ENCODE results near the gene CGB1. TPM values are rescaled to one million over a fixed set of nuclear protein-coding genes. Genes with fewer than 3 reads are reported as not detected.

CGB1 gene
- total RNA-seq, 1 donor from 2014 or later = not detected

GRCh38 chr19:49016067-49016839 lies 20.4 kb downstream of the CGB1 start:
- H3K4me3 ChIP-seq (ENCODE audit: low read depth, low read length) = no peak overlapping the region
- DNase-seq (ENCODE audit: low read depth) = no peak
- TF ChIP-seq, protein P1, sequence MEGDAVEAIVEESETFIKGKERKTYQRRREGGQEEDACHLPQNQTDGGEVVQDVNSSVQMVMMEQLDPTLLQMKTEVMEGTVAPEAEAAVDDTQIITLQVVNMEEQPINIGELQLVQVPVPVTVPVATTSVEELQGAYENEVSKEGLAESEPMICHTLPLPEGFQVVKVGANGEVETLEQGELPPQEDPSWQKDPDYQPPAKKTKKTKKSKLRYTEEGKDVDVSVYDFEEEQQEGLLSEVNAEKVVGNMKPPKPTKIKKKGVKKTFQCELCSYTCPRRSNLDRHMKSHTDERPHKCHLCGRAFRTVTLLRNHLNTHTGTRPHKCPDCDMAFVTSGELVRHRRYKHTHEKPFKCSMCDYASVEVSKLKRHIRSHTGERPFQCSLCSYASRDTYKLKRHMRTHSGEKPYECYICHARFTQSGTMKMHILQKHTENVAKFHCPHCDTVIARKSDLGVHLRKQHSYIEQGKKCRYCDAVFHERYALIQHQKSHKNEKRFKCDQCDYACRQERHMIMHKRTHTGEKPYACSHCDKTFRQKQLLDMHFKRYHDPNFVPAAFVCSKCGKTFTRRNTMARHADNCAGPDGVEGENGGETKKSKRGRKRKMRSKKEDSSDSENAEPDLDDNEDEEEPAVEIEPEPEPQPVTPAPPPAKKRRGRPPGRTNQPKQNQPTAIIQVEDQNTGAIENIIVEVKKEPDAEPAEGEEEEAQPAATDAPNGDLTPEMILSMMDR (conservative IDR thresholded peaks at IDR 0.05; ENCODE audit: low read depth, low read length) = no peak

DNA sequence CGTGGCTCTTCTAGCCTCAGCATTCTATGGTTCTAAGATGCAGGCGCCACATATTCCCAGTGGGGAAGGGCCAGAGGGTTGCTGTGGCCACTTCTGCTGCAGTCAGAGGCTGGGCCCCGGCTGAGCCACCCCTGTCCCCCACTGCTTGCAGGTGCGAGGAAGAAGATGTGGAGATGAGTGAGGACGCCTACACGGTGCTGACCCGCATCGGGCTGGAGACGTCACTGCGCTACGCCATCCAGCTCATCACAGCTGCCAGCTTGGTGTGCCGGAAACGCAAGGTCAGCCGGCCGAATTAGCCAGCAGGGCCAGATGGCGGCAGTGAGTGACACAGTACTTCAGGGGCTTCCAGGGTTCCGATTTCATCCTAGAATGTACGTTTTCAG lies 21.8 kb downstream of the CGB1 start:
- TF ChIP-seq, protein P1 (conservative IDR thresholded peaks at IDR 0.05; ENCODE audit: low read depth, low read length) = no peak

DNA sequence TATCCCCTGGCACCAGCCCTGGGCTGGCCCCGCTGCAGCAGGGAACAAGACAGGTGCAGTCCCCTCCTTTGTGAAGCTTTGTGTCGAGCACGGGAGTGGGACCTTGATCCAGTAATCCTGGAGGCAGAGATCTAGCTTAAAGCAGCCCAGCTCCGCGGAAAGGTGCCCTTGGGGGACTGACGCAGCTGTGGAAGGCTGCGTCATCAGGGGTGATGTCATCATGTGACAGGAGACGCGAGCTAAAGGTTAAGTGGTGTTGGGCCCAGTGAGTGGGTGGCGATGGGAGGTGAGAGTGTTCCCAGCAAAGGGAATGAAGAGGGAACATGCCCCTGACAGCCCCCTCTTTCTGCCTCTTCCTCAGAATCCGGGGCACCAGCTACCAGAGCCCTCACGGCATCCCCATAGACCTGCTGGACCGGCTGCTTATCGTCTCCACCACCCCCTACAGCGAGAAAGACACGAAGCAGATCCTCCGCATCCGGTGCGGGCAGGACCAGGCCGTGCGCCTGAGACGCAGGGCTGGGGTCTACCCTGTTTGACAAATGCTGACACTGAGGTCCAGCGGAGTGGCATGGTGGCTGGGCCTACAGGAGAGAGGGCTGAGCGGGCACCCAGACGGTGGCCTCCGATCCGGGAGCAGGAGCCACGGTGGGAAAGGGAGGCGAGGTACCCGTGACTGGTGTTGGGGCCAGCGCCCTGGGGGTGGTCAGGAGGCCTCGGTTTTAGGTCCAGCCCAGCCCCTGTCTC lies 22.4 kb downstream of the CGB1 start:
- TF ChIP-seq, protein P1 (conservative IDR thresholded peaks at IDR 0.05; ENCODE audit: low read depth, low read length) = no peak
- no peak for DNase-seq (ENCODE audit: low read depth)
- H3K4me3 ChIP-seq (ENCODE audit: low read depth, low read length) = no peak overlapping the region

More for the DNA sequence above, 21.8 kb downstream of the CGB1 start:
- H3K4me3 ChIP-seq (ENCODE audit: low read depth, low read length) = no peak overlapping the region
- no peak for DNase-seq (ENCODE audit: low read depth)

- H3K4me3 ChIP-seq (ENCODE audit: low read depth, low read length) = no peak overlapping the region
- no peak for DNase-seq (ENCODE audit: low read depth)
- TF ChIP-seq, protein P1 (conservative IDR thresholded peaks at IDR 0.05; ENCODE audit: low read depth, low read length) = no peak
Measured at GRCh38 chr19:49011194-49011593, 25.5 kb downstream of the CGB1 start.

GRCh38 chr19:49010453-49010852 lies 26.2 kb downstream of the CGB1 start:
- H3K4me3 ChIP-seq (ENCODE audit: low read depth, low read length) = no peak overlapping the region
- no peak for DNase-seq (ENCODE audit: low read depth)
- TF ChIP-seq, protein P1 (conservative IDR thresholded peaks at IDR 0.05; ENCODE audit: low read depth, low read length) = no peak

DNA sequence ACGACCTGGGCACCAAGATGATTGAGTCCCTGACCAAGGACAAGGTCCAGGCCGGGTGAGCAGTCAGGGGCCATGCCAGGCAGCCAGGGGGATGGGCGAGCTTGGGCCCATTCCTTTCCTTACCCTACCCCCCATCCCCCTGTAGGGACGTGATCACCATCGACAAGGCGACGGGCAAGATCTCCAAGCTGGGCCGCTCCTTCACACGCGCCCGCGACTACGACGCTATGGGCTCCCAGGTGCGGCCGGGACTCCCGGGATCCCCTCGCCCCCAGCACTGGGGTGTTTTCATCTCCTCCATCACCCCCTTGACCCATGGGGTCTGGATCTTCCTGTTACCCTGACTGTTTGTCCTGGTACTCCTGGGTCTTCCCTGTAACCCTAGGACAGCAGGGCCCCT lies 26.9 kb downstream of the CGB1 start:
- TF ChIP-seq, protein P1 (conservative IDR thresholded peaks at IDR 0.05; ENCODE audit: low read depth, low read length) = no peak
- no peak overlapping the region for H3K4me3 ChIP-seq (ENCODE audit: low read depth, low read length)
- no peak for DNase-seq (ENCODE audit: low read depth)

Measured in epithelial cell of proximal tubule (primary cell).